GM18907 (cell line): ENCODE results near the gene NEK6.

ENCODE experiments used
- ATAC-seq: cut with Tn5 transposase; IDR thresholded peaks from one replicate; pipeline ENCODE4 v1.9.1; 2021; ENCODE audit warnings: mild to moderate bottlenecking, moderate library complexity; ENCODE audit not compliant: unreplicated experiment

The NEK6 gene

DNA sequence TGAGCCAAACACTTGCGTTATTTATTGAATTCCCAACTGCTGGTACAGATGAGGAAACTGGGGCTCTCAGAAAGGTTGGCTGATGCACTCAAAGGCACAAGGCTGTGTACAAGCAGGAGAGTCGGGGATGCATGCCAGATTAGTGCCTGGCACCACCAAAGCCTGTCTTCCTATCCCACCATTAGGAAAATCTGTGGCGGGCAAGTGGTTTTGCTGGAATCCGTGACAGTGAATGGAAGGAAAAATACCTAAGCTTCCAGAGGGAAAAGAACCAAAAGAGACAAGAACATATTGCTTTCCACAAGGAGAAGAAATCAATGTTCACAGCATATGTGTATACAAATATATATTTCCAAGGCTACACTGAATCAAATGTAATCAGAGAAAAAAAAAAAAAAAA is 106.4 kb downstream of the NEK6 start:
- no peak for ATAC-seq

DNA sequence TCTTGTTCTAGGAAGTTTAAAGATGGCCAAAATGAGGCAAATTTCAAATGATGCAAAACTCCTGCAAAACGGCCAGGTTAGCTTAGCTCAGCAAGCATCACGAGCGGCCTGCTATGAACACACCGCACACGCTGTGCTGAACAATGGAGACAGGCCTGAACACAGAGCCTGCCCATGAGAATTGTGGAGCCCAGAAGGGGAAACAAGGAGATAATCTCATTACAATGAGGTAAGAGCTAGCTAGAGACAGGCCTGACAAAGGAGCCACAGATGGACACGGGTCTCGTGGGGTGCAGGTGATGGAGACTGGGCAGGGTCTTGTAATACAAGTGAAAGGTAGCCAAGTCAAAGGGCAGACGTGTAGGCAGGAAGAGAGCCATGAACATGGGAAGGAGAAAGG is 107.3 kb downstream of the NEK6 start:
- ATAC-seq = no peak

- no peak for ATAC-seq
These were observed 108.9 kb downstream of the NEK6 start for GRCh38 chr9:124366476-124367220.

- ATAC-seq = no peak
These were observed 110.9 kb downstream of the NEK6 start for GRCh38 chr9:124368692-124369091.

DNA sequence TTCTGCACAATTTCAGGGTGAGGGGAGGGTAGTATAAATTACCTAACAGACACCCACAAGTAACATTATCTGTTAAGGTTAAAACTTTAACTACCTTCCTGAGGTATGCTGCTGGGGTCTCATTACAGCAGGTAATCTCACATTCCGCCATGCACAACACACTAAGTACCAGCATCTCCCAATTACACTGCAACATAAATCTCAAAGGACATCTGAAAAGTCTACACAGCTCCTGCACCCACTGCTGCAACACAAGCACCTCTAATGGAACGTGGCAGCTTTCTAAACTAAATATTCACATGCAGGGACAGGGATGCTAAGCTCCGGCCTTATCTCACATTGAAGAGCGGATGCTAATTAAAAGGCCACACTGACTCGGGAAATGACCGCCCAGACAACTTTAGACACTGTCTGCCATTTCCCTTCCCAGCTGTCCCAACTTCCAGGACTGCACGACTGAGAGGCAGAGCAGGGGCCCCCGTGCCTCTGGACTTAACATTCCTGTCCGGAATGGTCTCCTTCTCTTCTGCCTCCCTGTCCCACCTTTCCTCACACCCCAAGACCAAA is 111.6 kb downstream of the NEK6 start:
- no peak for ATAC-seq

GRCh38 chr9:124370896-124371582 is 113.3 kb downstream of the NEK6 start:
- ATAC-seq = no peak

DNA sequence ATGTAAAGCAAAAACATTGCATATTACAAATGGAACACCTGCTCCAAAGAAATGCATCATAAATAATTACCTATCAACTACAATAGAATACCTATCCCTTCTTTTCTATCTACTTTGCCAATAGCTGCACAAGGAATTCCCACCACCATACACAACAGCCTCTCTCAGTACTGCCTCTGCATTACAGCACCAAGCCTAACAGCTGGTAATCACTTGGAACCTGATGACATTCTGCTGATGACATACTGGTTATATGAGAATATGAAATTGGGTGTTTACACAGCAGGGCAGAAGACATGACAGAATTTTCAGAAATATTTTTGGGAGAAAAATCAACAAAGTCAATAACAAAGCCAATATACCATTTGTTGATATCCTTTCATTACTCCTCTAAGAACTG is 114.3 kb downstream of the NEK6 start:
- no peak for ATAC-seq

GRCh38 chr9:124373386-124373785 is 115.6 kb downstream of the NEK6 start:
- ATAC-seq = no peak

GRCh38 chr9:124373851-124374250 is 116.1 kb downstream of the NEK6 start:
- no peak for ATAC-seq

DNA sequence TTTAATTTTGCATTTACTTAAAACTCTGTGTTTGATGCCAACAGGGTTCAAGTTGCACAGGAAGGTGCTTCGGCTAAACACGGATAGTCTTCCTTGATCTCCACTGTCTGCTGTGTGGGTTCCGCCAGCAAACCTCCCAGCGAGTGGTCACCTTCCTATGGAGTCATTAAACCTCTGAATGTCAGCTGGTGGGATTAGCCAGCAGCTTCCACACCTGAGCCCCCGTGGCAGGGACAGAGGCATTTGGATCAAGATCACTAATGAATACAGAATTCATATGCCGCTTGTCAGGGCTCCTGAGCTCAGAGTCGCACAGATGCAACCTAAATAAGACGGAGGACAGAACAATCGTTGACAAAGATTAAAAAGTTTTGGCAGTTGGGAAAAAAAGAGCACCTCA is 118.0 kb downstream of the NEK6 start:
- ATAC-seq = no peak

- no peak for ATAC-seq
These were observed 118.6 kb downstream of the NEK6 start for GRCh38 chr9:124376329-124376728.

- ATAC-seq = no peak
These were observed 120.0 kb downstream of the NEK6 start for GRCh38 chr9:124377551-124378406.

DNA sequence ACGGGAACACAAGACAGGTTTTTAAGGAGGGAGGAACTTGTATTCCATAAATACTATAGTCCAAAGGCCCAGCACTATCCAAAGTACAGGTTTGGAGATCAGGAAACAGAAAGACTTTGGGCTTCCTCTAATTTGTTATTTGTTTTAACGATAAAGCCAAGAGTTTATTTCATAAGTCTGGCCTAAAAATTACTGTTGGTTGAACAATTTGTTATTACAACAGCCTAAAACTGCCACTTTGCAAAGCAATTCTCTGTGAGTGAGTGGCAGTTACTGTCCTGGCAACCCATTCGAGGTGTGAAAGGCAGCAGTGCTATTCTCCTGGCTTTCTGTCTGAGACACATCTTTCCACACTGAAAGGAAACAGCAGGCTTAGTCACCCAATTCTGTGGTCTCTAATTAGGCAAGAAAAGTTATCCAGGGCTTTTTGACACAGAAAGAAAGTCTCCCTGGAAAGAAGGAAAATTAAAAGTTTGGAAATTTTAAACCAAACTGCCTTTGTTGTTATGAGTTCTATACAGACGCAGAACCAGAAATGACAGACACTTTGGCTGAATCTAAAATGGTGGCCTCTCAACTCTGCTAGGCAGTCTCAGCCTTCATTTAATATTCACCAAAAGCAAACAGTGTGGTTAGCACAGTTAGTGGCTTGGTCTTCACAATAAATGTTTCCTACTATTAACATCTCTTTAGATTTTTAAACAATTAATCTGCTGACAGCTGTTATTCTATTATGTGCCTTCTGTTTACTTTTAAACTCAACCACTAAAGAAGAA is 123.6 kb downstream of the NEK6 start:
- ATAC-seq = no peak

DNA sequence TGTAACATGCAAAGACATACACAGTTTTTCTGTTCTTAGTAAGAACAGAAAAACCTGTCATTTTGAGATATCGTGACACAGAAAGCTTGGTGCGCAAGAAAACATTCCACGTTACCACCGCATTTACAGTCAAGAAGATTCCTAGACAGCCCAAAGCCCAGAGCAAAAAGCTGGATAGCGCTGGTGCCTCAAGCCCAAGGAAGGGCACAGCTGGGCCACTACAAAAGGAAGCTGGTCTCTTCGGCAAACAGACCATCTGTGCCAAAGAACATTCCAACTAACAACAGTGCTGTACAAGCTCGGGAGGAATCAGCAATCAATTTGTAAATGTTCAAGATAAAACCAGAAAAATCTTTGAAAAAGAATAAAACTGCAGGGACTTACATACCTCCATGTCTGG is 126.5 kb downstream of the NEK6 start:
- ATAC-seq = no peak

DNA sequence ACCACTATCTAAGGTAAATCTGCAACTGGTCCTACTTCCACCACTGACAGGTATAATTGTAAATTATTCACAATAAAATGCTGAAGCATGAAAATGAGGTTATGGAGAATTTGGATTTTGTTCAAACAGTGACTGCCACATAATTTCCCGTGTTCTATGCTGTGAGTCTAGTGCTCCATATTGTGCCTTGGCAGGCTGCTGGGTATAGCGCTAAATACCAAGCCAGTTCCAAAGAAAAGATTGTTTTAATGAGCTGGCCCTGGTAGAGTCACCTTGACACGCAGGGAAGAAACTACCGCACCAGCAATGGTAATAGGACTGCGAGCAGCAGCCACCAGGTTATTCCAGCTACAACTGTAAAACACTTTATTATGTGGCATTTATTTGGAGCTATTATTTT is 127.1 kb downstream of the NEK6 start:
- no peak for ATAC-seq

- no peak for ATAC-seq
These were observed 127.9 kb downstream of the NEK6 start for GRCh38 chr9:124385623-124386022.

DNA sequence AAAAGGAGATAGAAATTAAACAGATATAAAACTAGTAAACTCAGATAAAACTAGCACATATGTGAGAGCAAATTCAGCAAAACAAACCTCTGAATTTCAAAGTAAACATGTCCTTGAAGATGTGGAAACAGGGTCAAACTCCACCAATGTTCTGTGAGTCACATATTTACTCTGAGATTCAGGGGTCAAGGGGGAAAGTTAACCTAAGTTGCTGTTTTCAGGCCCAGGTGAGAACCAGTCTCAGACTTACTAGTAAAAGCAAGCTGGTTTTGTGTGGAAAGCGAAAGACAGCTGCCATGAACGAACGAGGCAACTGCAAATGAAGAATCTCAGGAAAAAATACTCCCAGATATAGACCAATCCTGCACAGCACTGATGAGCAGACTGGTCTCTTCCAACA is 128.5 kb downstream of the NEK6 start:
- ATAC-seq = no peak

DNA sequence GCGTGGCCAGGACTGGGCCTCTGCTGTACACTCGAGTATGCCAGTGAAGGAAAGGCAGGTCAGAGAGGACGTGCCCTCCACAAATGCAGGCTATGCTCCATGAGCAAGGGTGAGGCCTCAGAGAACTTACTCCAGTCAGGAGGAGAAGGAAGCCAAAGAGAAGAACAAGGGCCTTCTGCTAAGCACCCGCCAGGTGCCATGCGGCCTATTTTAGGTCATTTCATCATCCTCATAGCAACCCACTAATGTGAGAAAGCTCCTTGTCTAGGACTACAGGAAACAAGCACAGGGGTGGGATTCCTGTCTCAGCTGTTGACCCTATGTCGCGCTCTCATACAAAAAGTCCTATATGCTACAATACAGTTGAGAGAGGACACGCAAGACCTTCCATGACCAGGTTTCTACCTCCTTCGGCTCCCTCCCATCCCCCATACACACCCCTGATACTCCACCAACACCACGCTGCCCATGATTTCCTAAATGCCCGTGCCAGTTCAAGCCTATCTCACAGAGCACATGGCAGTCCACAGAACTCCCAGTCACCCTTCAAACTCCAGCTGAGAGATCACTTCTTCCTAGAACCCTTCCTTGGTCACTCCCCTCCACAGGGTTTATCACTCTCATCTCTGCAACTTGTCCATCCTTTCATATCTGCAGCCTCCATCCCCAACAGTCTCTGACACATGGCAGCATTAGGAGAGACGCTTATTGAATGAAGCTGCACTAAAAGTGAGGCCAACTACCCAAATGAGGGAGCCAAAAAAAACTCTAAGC is 130.7 kb downstream of the NEK6 start:
- ATAC-seq = no peak

- no peak for ATAC-seq
These were observed 131.6 kb downstream of the NEK6 start for GRCh38 chr9:124389146-124389939.
